A549 (cell line): ENCODE data around the gene CD36.

ENCODE experiments used
- CEBPB ChIP-seq, 2 experiments: fragments of >200 bp in 1 of 2; sonication (Bioruptor Twin) in 1 of 2; formaldehyde crosslinking in 1 of 2; IDR thresholded peaks; 2 replicates each; pipeline ENCODE4 v1.6.1; 2012 to 2016
- CTCF ChIP-seq: fragments of >200 bp; sonication (Bioruptor Twin); formaldehyde crosslinking; IDR thresholded peaks from 3 replicates; pipeline ENCODE4 v1.5.1; 2016
- EP300 ChIP-seq, 2 experiments: fragments of >200 bp; sonication (Bioruptor Twin); formaldehyde crosslinking; IDR thresholded peaks; 2 replicates in 1 of 2; 3 replicates in 1 of 2; pipeline ENCODE4 v1.6.1; 2016 to 2017
- MAZ ChIP-seq: fragments of 150-350 bp; IDR thresholded peaks from 2 replicates; pipeline ENCODE4 v1.6.1; 2014; ENCODE audit warnings: antibody characterized with exemption, low read depth, low read length, borderline replicate concordance
- PBX3 ChIP-seq: IDR thresholded peaks from 2 replicates; pipeline ENCODE4 v1.6.1; 2012
- POLR2A ChIP-seq: IDR thresholded peaks from 2 replicates; pipeline ENCODE4 v1.6.1; 2012; ENCODE audit warnings: mild to moderate bottlenecking, low read length
- REST ChIP-seq: fragments of 200-600 bp; sonication (generic); IDR thresholded peaks from 2 replicates; pipeline ENCODE4 v1.6.1; 2016; ENCODE audit warnings: antibody characterized with exemption, mild to moderate bottlenecking, moderate library complexity
- SMC3 ChIP-seq: fragments of >200 bp; sonication (Bioruptor Twin); formaldehyde crosslinking; IDR thresholded peaks from 3 replicates; pipeline ENCODE4 v1.6.1; 2018; ENCODE audit warnings: inconsistent platforms
- SREBF2 ChIP-seq: fragments of 450-650 bp; IDR thresholded peaks from 2 replicates; pipeline ENCODE4 v1.6.1; 2014; ENCODE audit warnings: mild to moderate bottlenecking, moderate library complexity
- ZFP36 ChIP-seq: fragments of 450-650 bp; IDR thresholded peaks from 2 replicates; pipeline ENCODE4 v1.6.1; 2014; ENCODE audit warnings: borderline replicate concordance; ENCODE audit not compliant: partially characterized antibody

- TF ChIP-seq CTCF (no peak), MAZ (no peak), EP300 (IDR thresholded peaks at IDR 0.05) (no peak), SREBF2 (no peak), SMC3 (no peak), REST (no peak), CEBPB (IDR thresholded peaks at IDR 0.05) (no peak), POLR2A (no peak), ZFP36 (no peak), PBX3 (no peak)
These were observed 40.3 kb downstream of the CD36 start for GRCh38 chr7:80678707-80679106.
